GM18858 (cell line): ENCODE results near the gene RER1.

Source experiments
- ATAC-seq: cut with Tn5 transposase; IDR thresholded peaks from one replicate; pipeline ENCODE4 v1.9.1; 2021; ENCODE audit not compliant: unreplicated experiment

The RER1 gene

DNA sequence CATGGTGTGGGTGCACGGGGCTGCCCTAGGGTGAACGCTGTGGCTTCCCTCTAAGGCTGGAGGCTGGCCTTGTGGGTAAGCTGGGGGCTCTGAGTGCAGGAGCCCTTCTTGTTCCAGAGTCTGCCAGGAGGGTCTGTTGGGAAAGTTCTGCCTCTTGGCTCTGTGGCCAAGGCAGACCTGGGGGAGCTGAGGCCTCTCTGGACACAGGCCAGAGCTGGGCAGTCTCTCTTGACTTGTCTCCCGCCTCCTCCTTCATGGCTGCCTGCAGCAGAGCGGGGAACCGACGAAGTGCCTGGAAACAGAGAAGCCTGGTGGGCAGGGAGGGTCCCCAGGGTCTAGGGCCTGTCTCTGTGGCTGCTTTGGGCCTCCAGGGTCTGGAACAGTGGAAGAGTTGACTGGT lies 51.0 kb downstream of the RER1 start:
- ATAC-seq, result no peak

DNA sequence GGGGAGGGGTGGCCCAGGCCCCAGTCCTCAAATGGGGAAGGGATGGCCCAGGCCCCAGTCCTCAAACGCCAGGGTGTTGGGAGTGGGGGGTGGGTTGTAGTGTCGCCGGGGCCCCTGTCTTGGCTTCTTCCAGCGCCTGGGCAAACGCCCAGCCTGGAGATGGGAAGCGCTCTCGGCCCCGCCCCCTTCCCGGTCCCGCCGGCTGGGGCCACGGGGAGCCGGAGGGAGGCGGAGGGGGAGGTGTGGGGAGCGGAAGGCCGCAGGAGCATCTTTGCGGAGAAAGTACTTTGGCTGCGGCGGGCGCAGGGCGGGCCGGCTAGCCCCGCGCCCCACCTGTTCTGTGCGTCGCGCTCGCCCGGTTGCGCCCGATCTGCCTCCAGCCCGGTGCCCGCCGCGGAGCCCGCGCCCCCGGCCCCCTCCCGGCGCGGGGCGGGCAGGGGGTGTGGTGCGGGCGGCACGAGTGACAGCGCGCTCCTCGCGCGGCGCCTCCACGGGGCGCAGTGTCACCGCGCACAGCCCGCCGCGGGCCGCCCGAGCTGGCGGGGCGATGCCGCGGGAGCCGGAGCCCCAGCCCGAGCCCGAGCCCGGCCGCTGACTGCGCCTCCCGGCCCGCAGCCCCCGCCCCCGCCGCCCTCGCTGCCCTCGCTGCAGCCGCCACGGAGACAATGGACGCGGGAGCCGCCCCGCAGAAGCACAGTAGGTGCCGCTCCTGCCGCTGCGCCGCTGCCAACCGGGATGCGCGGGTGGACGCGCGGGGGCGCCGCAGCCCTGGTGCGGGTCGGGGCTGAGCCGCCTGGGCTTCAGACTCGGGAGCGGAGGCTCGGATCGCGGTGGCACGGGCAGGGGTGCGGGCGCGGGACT lies 51.9 kb downstream of the RER1 start:
- no peak for ATAC-seq

DNA sequence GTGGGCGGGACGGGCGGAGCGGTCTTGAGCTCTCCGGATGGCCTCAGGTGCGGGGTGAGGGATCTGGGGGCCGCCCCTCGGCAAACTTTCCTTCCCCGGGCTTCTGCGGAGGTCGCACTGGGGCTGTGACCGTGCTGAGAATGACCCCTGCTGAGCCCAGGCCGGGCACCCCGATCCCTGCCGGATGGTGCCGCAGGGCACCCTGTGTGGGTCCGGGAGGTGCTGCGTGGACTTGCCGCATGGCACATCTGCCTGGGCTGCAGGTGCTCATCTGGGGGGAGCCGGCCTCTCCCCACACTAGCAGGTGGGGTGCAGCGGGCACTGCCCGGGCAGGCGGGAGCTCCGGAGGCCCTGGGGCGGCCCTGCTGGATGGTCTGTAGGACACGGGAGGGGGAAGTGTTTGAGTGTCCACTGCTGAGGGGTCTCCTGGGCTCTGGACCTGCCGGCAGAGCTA lies 52.5 kb downstream of the RER1 start:
- no peak for ATAC-seq

DNA sequence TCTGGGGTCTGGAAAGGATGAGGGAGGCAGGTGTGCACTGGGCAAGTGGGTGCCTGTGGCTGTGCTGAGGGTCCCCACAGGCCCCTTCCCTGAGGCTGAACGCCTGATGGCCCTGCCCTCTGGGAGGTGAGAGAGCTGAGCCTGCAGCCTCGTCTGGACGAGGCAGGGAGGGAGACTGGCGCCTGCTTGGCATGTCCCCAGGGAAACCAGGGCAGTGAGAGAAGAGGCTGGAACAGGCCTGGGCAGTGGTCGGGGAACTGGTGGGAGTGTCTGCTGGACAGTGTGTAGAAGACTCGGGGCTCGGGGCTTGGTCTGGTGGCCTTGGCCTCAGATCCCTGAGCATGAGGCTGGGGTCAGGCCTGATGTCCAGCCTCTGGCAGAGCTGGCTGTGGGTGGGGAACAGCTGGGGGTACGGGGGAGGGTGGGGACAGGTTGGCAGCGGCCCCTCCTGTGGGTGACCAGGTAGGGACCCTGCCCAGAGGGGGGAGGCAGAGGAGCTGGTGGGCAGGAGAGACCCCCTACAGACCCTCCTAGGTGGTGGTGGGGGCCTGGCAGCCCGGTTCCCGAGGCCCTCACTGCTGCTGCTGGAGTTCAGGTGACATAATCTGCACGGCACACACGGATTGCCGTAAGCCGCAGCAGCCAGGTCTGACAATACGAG lies 53.7 kb downstream of the RER1 start:
- ATAC-seq, result no peak

DNA sequence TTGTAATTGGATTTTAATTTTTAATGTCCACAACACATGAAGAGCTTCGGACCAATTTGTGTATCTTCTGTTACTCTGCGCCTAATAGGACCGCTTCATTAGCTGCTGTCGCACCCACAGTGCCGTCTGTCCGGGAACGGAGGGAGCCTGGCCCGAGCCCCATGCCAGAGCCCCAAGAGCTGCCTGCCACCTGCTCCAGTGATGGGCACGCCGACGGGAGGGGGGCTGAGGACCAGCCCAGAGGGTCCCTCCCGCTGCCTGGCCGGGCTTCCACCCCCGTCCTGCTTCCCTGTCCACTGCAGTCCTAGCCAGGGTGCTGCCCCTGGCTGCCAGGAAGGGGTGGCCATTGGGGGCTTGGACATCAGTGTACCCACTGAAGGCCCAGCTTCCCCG lies 54.2 kb downstream of the RER1 start:
- ATAC-seq, result no peak

DNA sequence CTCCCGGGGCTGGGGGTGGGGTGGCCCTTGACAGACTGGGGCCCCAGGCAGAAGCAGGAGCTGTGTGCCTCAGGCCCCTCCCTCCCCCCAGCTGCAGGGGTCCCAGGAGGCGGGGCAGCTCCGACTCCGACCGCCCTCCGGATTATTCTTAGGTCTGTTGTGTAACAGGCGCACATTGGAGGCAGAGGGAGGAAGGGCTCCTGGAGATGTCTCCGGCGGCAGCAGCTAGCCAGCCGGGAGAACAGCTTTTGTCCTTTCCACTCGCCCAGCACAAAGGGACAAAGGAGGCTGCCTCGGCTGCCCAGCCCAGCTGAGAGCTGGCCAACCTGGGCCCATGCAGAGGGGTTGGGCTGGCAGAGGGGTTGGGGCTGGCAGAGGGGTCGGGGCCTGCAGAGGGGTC lies 54.8 kb downstream of the RER1 start:
- ATAC-seq, result no peak

DNA sequence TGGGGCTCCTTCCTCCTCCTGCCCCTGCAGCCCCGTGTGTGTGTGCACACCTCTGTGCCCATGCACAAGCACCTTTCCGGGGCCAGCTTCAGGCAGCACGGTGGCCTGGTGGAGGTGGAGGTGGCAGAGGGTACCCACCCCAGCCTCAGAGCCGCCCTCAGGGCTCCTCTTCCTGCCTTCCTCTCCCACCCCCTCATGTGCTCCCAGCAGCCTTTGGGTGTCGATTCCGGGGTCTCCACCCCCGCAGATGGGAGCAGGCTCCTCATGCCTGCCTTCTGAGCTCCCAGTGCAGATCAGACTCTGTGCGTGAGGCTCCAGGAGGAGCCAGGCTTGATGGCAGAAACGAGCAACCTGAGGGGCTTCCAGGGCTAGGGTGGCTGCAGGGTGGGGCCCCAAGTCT lies 55.2 kb downstream of the RER1 start:
- ATAC-seq, result no peak

DNA sequence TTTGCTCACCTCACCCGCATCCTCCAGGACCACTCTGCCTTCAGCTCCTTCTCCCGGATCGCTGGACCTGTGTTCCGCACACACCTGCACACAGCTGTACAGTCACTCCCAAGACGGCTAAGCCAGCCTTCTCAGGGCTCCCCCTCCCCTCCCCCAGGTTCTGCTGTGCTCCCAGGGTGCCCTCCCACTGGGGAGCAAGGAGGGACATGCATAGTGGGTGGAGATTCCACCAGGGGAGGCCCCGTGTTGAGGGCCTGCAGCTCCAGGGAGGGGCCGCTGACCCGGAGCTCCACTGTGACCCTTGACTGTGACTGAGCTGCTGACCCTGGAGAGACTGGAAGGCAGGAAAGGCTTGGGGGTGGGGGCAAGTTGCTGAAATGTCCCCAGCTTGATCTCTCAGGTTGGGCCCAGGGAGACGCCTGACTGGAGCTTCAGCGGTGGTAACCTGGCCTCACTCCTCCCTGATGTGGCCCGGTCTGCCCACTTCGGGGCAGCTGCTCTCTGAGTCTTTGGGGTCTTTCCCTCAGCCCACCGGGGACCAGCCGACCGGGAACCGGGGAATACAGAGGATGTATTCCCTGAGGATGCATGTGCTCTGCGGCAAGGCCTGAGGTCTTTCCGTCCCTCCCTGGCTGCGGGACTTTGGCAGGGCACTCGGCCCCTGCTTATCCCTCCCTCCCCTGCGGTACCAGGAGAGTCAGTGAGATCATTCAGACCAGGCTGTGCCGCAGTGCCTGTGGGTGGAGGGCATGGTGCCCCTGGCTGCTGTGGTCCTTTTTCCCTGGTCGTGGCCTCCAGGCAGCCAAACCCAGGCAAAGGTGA lies 55.8 kb downstream of the RER1 start:
- ATAC-seq, result no peak

DNA sequence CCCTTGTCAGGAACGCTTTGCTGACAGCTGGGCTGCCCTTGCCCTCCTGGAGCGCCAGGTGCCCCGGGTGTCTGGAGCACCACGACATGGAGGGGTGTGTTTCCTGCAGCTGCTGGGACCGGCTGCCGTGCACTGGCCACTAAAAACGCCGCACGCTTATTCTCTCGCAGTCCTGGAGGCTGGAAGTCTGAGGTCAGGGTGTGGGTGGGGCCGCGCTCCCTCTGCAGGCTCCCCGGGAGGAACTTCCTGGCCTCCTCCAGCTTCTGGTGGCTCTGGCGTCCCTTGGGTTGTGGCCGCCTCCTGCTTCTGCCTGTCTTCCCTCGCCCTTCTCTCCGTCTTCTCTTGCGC lies 56.4 kb downstream of the RER1 start:
- no peak for ATAC-seq

DNA sequence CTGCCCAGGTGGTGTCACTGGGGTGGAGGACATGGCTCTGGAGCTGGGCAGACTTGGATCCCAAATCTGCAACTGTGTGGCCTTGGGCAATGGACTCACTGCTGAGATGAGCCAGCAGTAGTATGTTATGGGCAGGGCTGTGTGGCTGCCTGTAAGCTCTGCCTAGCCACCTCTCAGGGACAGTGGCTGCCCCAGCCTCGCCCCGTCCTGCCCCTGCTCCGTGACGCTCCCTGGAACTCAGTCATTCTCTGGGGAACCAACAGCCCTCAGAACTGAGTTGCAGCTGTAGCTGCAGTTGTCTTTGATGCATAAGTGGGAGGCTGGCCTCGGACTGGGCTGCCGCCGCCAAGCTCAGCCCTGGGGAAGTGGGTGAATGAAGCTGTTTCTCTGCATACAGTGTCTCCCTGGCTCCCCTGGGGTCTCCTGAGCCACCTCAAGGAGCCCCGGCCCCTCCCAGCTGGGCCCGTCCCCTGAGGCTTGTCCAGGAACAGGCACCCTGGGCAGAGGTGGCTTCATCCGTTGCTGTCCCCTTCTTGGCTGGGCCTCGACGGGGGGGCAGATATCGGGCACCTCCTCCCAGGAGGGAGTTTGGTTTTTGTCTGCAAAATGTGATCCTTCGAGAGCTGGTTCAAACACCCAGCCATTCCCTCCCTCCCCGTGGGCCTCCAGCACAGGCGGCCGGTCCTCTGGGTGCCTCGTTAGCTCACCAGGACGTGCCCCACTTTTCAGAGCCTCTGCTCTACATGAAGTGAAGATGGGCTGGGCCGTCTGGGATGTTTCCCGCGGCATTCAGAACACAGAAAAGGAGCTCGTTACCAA lies 58.2 kb downstream of the RER1 start:
- no peak for ATAC-seq

DNA sequence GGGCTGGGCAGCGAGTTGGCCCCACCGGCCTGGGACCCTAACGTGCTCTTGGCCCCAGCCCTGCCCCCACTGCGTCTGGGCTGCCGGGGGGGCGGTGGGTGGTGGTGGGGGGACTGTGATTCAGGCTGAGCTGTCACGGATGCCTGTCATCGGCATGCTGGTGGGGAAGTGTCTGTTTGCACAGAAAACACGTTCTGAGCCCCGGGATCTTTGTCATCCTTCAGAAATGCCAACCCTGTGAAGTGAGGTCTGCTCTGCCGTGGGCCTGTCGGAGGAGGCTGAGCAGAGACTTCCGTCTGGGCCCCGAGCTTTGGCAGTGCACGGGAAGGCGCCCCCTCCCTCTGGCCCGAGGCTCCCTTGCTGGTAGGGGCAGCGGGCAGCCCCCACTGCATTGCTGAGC lies 60.1 kb downstream of the RER1 start:
- no peak for ATAC-seq

DNA sequence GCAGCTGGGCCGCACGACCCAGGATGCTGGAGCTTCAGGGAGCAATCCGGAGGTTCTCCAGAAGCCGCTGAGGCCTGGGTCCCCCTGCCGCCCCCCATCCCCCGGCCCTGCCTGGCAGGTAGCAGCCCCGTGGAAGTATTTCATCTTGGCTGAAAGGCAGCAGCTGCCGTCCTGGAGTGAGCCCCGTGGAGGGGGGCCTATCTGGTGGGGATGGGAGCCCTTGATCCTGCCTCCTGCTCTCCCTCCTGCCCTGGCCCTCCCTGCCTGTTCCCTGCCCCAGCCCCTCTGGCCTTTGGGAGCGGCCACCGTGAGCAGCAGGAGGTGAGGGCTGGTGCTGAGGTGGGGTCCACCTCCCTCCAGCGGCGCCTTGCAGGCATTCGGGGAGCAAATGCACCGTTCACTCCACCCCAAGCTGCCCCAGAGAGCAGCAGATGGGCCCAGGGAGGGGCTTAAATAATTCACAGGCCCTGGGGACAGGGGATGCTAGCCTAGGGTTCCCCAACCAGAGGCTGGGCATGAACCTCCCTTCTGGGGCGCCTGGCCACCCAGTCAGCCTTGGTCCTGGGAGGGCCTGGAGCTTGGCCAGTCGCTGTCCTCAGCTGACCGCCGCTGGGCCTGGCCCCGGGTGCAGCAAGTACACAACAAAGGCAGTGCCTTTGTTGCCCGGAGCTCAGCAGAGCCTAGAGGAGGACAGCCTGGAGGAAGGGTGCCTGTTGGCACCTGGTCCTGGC lies 60.7 kb downstream of the RER1 start:
- no peak for ATAC-seq

DNA sequence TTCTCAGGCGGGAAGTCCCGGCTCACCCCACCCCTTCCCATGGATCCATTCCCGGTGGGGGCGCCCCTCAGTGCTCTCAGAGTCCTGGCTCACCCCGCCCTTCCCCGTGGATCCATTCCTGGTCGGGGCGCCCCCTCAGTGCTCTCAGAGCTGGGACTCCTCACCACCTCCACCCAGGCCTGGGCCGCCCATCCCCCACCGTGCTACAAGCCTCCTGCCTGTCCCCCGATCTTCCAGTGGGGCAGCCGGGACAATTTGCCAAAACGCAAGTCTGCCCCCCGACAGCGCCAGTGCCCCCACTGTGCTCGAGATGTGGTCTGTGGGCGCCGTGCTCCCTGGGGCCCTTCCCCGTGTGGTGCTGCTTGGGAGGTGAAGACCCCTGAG lies 61.3 kb downstream of the RER1 start:
- ATAC-seq, result no peak

DNA sequence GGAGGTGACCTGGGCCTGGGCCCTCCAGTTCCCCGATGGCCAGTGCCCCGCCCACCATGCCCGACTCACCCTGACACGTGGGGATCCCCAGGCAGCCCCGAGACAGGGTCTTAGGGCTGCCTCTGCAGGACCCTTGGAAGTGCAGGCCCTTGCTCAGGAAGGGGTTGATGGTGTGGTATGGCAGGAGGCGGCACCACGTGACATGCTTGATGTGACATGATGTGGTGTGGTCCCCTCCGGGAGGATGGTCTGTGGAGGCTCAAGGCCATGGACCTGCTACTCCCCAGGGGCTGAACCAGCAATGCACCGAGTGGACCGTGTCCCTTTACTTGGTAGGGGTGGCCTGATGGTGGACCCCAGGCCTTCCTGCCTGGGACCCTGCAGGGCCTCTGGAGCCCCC lies 62.6 kb downstream of the RER1 start:
- ATAC-seq, result no peak
